ENCODE data around the gene RAD9A. TPM values are rescaled to one million over a fixed set of nuclear protein-coding genes. Genes with fewer than 3 reads are reported as not detected.

Gene RAD9A
- total and polyA plus RNA-seq, 11 donors, result 3.5 to 9.1 (median 6.1) TPM

GRCh38 chr11:67366961-67367760 is 24.6 kb upstream of the RAD9A start:
- intact Hi-C loops (cut with DNase I), result no loop called here
- no peaks in the 10 kb centered on the region for H3K9me3 ChIP-seq
- peaks cover 0 to 64% (median 33%) of the 10 kb centered on the region in 12 donors for H3K4me1 ChIP-seq
- WGBS, 4 donors, result 44 to 69% (median 46%) methylated on average over 13 to 25 of the region's 25 CpGs
- H3K4me3 ChIP-seq, result no peak overlapping the region
- ATAC-seq (peak in 3 of 4 donors; percentile 4 to 31 (median 10)), DNase-seq (no peak)
- TF ChIP-seq, protein P1, sequence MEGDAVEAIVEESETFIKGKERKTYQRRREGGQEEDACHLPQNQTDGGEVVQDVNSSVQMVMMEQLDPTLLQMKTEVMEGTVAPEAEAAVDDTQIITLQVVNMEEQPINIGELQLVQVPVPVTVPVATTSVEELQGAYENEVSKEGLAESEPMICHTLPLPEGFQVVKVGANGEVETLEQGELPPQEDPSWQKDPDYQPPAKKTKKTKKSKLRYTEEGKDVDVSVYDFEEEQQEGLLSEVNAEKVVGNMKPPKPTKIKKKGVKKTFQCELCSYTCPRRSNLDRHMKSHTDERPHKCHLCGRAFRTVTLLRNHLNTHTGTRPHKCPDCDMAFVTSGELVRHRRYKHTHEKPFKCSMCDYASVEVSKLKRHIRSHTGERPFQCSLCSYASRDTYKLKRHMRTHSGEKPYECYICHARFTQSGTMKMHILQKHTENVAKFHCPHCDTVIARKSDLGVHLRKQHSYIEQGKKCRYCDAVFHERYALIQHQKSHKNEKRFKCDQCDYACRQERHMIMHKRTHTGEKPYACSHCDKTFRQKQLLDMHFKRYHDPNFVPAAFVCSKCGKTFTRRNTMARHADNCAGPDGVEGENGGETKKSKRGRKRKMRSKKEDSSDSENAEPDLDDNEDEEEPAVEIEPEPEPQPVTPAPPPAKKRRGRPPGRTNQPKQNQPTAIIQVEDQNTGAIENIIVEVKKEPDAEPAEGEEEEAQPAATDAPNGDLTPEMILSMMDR (IDR thresholded peaks at IDR 0.05), result no peak
- TF ChIP-seq POLR2A (IDR thresholded peaks at IDR 0.05), result no peak
- H3K36me3 ChIP-seq, result peaks cover 0 to 11% (median 0%) of the 10 kb centered on the region in 9 donors
- H3K27ac ChIP-seq, result peak overlapping the region in 2 of 12 donors; percentile 52 to 97
- no peaks in the 10 kb centered on the region for H3K27me3 ChIP-seq

- Histone ChIP-seq H3K9me3 (no peaks in the 10 kb centered on the region), H3K4me1 (peaks cover 0 to 66% (median 34%) of the 10 kb centered on the region in 12 donors), H3K36me3 (peaks cover 0 to 11% (median 0%) of the 10 kb centered on the region in 9 donors), H3K27ac (peak overlapping the region in 1 of 12 donors; percentile 97), H3K4me3 (no peak overlapping the region), H3K27me3 (no peaks in the 10 kb centered on the region)
- intact Hi-C loops (cut with DNase I), result no loop called here
- WGBS, 4 donors, result 42 to 58% (median 44%) methylated on average over 7 of the region's 7 CpGs
- DNase-seq (no peak), ATAC-seq (no peak)
- TF ChIP-seq POLR2A (IDR thresholded peaks at IDR 0.05), result no peak
- TF ChIP-seq, protein P1 (IDR thresholded peaks at IDR 0.05), result no peak
Observed at GRCh38 chr11:67367761-67368227, 24.0 kb upstream of the RAD9A start.

DNA sequence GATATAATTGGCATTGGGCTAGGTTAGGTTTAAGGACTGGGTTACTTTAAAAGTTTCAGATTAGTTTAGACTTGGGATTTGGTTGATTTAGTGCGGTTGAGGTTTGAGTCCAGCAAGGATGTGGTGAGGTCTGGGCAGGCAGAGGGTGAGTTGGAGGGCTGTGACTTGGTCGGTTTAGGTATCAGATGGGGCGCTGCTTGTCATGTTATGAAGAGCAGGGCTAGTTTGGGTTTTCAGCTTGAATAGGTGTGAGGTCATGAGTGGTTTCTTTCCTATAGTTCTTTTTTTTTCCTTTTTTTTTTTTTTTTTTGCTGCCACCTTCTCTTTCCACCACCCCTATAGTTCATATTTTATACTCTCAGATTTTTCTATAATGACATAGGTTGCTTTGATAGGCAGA is 23.2 kb upstream of the RAD9A start:
- Histone ChIP-seq H3K9me3 (no peaks in the 10 kb centered on the region), H3K4me1 (peaks cover 0 to 66% (median 35%) of the 10 kb centered on the region in 12 donors), H3K36me3 (peaks cover 0 to 11% (median 0%) of the 10 kb centered on the region in 9 donors), H3K27ac (peak overlapping the region in 1 of 12 donors; percentile 97), H3K27me3 (no peaks in the 10 kb centered on the region), H3K4me3 (no peak overlapping the region)
- TF ChIP-seq, protein P1 (IDR thresholded peaks at IDR 0.05), result no peak
- TF ChIP-seq POLR2A (IDR thresholded peaks at IDR 0.05), result no peak
- 86 to 91% (median 91%) methylated on average over 3 of the region's 3 CpGs for WGBS, 4 donors
- ATAC-seq (no peak), DNase-seq (no peak)
- intact Hi-C loops (cut with DNase I), result no loop called here

DNA sequence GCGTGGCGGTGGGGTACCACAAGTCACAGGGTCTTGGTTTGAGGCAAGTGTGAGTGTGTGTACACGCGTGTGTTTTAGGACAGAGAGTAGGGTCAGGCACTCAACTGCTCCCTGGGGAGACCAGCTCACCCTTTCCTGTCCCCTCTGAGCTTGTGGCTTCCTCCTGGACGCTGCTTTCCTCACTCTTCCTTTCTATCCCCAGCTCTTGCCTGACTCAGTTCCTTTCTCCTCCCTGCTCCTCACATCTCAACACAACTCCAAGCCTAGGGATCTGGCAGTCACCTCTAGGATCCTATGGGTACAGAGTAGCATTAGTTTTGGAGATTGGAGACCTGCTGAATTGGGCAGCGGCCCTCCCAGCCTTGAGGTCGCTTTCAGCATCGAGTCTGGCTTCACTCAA is 22.5 kb upstream of the RAD9A start:
- no peaks in the 10 kb centered on the region for H3K27me3 ChIP-seq
- 87 to 91% (median 88%) methylated on average over 8 of the region's 8 CpGs for WGBS, 4 donors
- peaks cover 0 to 11% (median 0%) of the 10 kb centered on the region in 9 donors for H3K36me3 ChIP-seq
- ATAC-seq (no peak), DNase-seq (no peak)
- intact Hi-C loops (cut with DNase I), result no loop called here
- no peaks in the 10 kb centered on the region for H3K9me3 ChIP-seq
- TF ChIP-seq, protein P1 (IDR thresholded peaks at IDR 0.05), result no peak
- no peak for TF ChIP-seq POLR2A (IDR thresholded peaks at IDR 0.05)
- H3K4me3 ChIP-seq, result no peak overlapping the region
- peak overlapping the region in 1 of 12 donors; percentile 97 for H3K27ac ChIP-seq
- H3K4me1 ChIP-seq, result peaks cover 0 to 72% (median 41%) of the 10 kb centered on the region in 12 donors

All from heart left ventricle (tissue), 16 donors.